OCI-LY1 (cell line): ENCODE data around the gene TXNDC17.

ENCODE experiments used
- CTCF ChIP-seq: fragments of 200-600 bp; sonication (generic), shearing (Covaris generic); IDR thresholded peaks from 2 replicates; pipeline ENCODE4 v1.5.1; 2017; ENCODE audit warnings: mild to moderate bottlenecking, antibody characterized with exemption, low read length, moderate library complexity, mixed read lengths
- EZH2 ChIP-seq: fragments of 200-600 bp; sonication (generic), shearing (Covaris generic); IDR thresholded peaks from 2 replicates; pipeline ENCODE4 v1.8.0; 2017; ENCODE audit warnings: borderline replicate concordance, mixed run types, mild to moderate bottlenecking, antibody characterized with exemption, low read length, moderate library complexity, mixed read lengths

DNA sequence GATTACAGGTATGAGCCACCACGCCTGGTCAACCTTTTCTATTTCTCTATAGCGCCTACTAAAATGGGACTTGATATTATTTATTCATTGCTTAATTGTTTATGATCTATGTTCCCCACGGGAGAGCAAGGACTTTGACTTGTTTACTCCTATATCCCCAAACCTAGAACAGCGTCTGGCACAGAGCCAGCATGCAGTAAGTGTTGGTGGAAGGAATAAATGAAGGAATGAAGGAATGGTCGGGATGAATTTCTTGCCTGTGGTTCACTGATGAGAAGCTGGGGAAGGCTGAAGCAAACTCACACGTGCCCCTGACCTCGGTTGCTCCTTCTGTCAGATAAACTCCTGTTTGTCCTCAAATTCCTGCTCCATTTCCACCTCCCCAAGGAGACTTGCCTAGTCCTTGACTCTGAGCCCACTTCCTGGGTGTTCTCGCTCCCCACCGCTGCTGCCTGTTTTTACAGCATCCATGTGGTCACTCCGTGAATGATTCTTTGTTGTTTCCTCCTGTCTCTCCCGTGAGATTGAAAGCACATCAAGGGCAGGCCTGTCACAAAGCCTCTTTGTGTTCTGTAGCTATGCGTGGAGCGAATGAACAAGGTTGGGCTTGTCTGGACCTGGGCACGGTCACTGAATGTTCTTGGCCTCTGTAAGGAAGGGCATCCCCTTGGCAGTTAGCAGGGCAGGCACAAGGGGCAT, 28.0 kb downstream of the TXNDC17 start:
- TF ChIP-seq CTCF (no peak), EZH2 (no peak)
